GM23248 (cell line): ENCODE measurements around the gene NSMF. TPM values are rescaled to one million over a fixed set of nuclear protein-coding genes. Genes with fewer than 3 reads are reported as not detected.

Experiments used
- DNase-seq: peaks from one replicate; pipeline ENCODE4 v3.0.0-alpha.2; 2015
- H2AFZ ChIP-seq: fragments of 200-600 bp; sonication (generic); 2 replicates; pipeline ENCODE4 v1.6.1; 2016; ENCODE audit warnings: antibody characterized with exemption
- H3F3A ChIP-seq: fragments of 200-600 bp; sonication (generic); 2 replicates; pipeline ENCODE4 v1.6.1; 2016; ENCODE audit warnings: mild to moderate bottlenecking, antibody characterized with exemption, mixed run types; ENCODE audit not compliant: insufficient read depth
- H3K27ac ChIP-seq: fragments of 200-600 bp; sonication (generic); 2 replicates; pipeline ENCODE4 v1.5.1; 2016; ENCODE audit warnings: mild to moderate bottlenecking
- H3K27me3 ChIP-seq: fragments of 200-600 bp; sonication (generic); replicated peaks from 2 replicates; pipeline ENCODE4 v1.6.1; 2016; ENCODE audit warnings: mild to moderate bottlenecking; ENCODE audit not compliant: insufficient read depth
- H3K36me3 ChIP-seq: fragments of 200-600 bp; sonication (generic); 2 replicates; pipeline ENCODE4 v1.6.1; 2016; ENCODE audit warnings: low read depth, mild to moderate bottlenecking
- H3K4me1 ChIP-seq: fragments of 200-600 bp; sonication (generic); 2 replicates; pipeline ENCODE4 v1.6.1; 2016; ENCODE audit warnings: mild to moderate bottlenecking; ENCODE audit not compliant: insufficient read depth
- H3K4me2 ChIP-seq: fragments of 200-600 bp; sonication (generic); one replicate; pipeline ENCODE4 v1.6.1; 2016; ENCODE audit warnings: mild to moderate bottlenecking; ENCODE audit not compliant: unreplicated experiment
- H3K4me3 ChIP-seq: fragments of 200-600 bp; sonication (generic); 2 replicates; pipeline ENCODE4 v1.5.1; 2016; ENCODE audit warnings: mild to moderate bottlenecking
- H3K79me2 ChIP-seq: fragments of 200-600 bp; sonication (generic); 2 replicates; pipeline ENCODE4 v1.6.1; 2016; ENCODE audit warnings: mild to moderate bottlenecking; ENCODE audit not compliant: insufficient read depth
- H3K9ac ChIP-seq: fragments of 200-600 bp; sonication (generic); 2 replicates; pipeline ENCODE4 v1.6.1; 2016; ENCODE audit warnings: mild to moderate bottlenecking
- H3K9me2 ChIP-seq: fragments of 200-600 bp; sonication (generic); 2 replicates; pipeline ENCODE4 v1.6.1; 2016; ENCODE audit warnings: mixed run types, mild to moderate bottlenecking, moderate library complexity; ENCODE audit not compliant: insufficient read depth
- H3K9me3 ChIP-seq: fragments of 200-600 bp; sonication (generic); one replicate; pipeline ENCODE4 v1.6.1; 2017; ENCODE audit warnings: low read depth
- H4K20me1 ChIP-seq: fragments of 200-600 bp; sonication (generic); 2 replicates; pipeline ENCODE4 v1.6.0; 2016; ENCODE audit not compliant: insufficient read depth
- EZH2 ChIP-seq: fragments of 200-600 bp; sonication (generic); IDR thresholded peaks from 2 replicates; pipeline ENCODE4 v1.6.1; 2018; ENCODE audit warnings: antibody characterized with exemption, mild to moderate bottlenecking; ENCODE audit not compliant: insufficient read depth, poor library complexity, severe bottlenecking
- EZH2phosphoT487 ChIP-seq: fragments of 200-600 bp; sonication (generic); IDR thresholded peaks from 2 replicates; pipeline ENCODE4 v1.6.1; 2018; ENCODE audit warnings: antibody characterized with exemption, moderate library complexity, mild to moderate bottlenecking, low read depth; ENCODE audit not compliant: insufficient read depth
- whole genome bisulfite sequencing, 2 experiments: methylation state at CpG; one replicate each; pipeline ENCODE4 v1.1.6; 2015 to 2017; ENCODE audit warnings: low lambda C conversion rate in 2 of 2, low coverage in 1 of 2; ENCODE audit errors: missing lambda C conversion rate in 2 of 2; 5-methylcytosine and 5-hydroxymethylcytosine counted together
- in situ Hi-C: fragments of 300-500 bp; cut with MboI; formaldehyde crosslinking; loops from 2 replicates; pipeline ENCODE4 v1.15.0; 2020
- polyA plus RNA-seq: library from polyadenylated mRNA; unstranded; fragments of >200 nt; fragmentation: Nextera tagmentation; extraction: Ambion mirVana; gene quantifications from 2 replicates; pipeline ENCODE4 v1.2.1, GENCODE V29; 2016
- total RNA-seq: library from RNA; depleted of rRNA; stranded (reverse); fragments of >200 nt; shearing (Covaris generic); gene quantifications from 2 replicates; pipeline ENCODE4 v1.2.3, GENCODE V29; 2014

The NSMF gene
- total and polyA plus RNA-seq, 2 experiments from 2014 or later, result 13.5 to 29.1 TPM

DNA sequence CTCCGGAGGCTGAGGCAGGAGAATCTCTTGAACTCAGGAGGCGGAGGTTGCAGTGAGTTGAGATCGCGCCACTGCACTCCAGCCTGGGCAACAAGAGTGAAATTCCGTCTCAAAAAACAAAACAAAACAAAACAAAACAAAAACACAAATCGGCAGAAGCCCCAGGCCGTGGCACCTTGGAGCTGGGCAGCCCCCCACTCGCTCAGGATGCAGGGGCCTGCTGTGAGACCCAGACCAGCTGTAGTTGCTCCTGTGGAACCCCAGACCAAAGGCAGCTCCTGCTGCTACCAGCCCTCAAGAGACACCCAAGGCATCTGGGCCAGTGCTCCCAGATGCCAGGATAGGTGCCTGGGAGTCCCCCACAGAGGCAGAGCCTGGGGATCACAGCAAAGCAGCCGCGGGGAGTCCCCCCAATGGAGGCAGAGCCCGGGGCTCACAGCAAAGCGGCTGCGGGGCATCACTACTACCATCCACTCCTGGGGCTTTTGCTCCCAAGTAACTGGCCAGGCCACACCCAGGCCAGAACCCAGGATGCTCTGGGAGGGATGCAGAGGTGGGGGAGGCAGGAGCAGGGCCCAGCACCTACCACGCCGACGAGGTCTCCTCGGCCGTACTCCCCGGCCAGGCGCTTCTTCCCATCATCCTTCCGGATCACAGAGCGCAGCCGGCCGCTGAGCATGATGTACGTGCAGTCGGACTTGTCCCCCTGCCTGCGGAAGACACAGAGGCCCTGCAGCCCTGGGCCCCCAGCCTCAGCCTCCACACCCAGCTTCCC is 37.7 kb upstream of the NSMF start:
- H3K27me3 ChIP-seq, result no peaks in the 10 kb centered on the region
- H4K20me1 ChIP-seq, result no peaks in the 10 kb centered on the region
- WGBS, 2 experiments, result 91 to 93% methylated on average over 26 to 27 of the region's 27 CpGs
- in situ Hi-C loops, result no loop called here
- TF ChIP-seq EZH2phosphoT487 (no peak), EZH2 (no peak)
- no peak for DNase-seq
- H3F3A ChIP-seq, result no peaks in the 10 kb centered on the region
- H3K79me2 ChIP-seq, result no peaks in the 10 kb centered on the region
- no peak overlapping the region for H3K4me3 ChIP-seq
- H3K9ac ChIP-seq, result no peak overlapping the region
- no peak overlapping the region for H3K27ac ChIP-seq
- H3K4me1 ChIP-seq, result no peaks in the 10 kb centered on the region
- H3K36me3 ChIP-seq, result no peaks in the 10 kb centered on the region
- H3K9me2 ChIP-seq, result no peaks in the 10 kb centered on the region
- H3K4me2 ChIP-seq, result no peak overlapping the region
- H3K9me3 ChIP-seq, result no peaks in the 10 kb centered on the region
- no peak overlapping the region for H2AFZ ChIP-seq

DNA sequence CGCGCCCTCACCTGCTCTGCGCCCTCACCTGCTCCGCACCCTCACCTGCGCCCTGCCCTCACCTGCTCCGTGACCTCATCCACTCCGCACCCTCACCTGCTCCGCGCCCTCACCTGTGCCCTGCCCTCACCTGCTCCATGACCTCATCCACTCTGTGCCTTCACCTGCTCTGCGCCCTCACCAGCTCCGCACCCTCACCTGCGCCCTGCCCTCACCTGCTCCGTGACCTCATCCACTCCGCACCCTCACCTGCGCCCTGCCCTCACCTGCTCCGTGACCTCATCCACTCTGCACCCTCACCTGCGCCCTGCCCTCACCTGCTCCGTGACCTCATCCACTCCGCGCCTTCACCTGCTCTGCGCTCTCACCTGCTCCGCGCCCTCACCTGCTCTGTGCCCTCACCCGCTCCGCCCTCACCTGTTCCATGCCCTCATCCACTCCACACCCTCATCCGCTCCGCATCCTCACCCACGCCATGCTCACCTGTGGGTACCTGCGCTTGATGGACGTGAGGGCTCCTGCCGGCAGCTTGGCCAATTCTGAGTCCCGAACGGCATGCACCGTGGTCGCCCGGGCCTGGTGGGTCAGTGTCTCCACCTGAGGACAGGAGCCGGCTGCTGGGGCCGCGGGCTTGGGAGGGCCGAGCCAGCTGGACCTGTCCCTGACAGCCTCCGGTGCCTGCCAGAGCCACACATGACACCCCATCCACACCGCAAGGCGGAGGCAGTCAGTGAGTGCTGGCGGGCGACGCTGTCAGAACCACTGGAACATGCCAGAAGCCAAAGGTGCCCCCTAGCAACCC is 35.6 kb upstream of the NSMF start:
- Histone ChIP-seq H3K9me2 (no peaks in the 10 kb centered on the region), H3F3A (no peaks in the 10 kb centered on the region), H3K27ac (no peak overlapping the region), H3K4me1 (no peaks in the 10 kb centered on the region), H3K9me3 (no peaks in the 10 kb centered on the region), H3K9ac (no peak overlapping the region), H3K36me3 (no peaks in the 10 kb centered on the region), H4K20me1 (no peaks in the 10 kb centered on the region), H2AFZ (no peak overlapping the region), H3K4me2 (no peak overlapping the region), H3K79me2 (no peaks in the 10 kb centered on the region), H3K4me3 (no peak overlapping the region), H3K27me3 (no peaks in the 10 kb centered on the region)
- WGBS, 2 experiments, result 89 to 90% methylated on average over 28 to 46 of the region's 46 CpGs
- no peak for TF ChIP-seq EZH2phosphoT487
- TF ChIP-seq EZH2, result no peak
- in situ Hi-C loops, result no loop called here
- no peak for DNase-seq

DNA sequence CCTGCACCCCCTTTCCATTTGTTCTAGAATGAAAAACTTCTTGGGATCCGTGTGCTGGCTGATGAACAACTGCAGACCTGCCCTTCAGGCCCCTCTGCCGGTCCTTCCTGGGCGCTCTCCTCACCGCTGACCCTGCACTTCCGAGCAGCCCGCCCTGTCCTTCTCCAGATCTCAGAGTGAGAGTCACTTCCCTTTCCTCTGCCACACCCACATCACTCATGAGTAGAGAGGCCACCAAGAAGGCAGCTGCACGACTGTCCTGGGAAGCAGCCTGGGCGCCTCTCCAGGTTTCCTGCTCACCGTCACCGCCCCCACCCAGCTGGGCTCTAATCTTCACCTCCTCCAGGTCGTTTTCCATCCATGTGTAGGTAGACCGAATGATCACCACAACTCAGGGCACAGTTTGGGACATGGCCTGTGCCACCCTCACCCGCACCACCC is 35.0 kb upstream of the NSMF start:
- TF ChIP-seq EZH2 (no peak), EZH2phosphoT487 (no peak)
- no peak for DNase-seq
- in situ Hi-C loops, result no loop called here
- no peaks in the 10 kb centered on the region for H3K79me2 ChIP-seq
- H3K36me3 ChIP-seq, result no peaks in the 10 kb centered on the region
- no peaks in the 10 kb centered on the region for H3K9me3 ChIP-seq
- H3K4me2 ChIP-seq, result no peak overlapping the region
- no peaks in the 10 kb centered on the region for H3K27me3 ChIP-seq
- no peak overlapping the region for H2AFZ ChIP-seq
- H3F3A ChIP-seq, result no peaks in the 10 kb centered on the region
- no peak overlapping the region for H3K27ac ChIP-seq
- H3K4me3 ChIP-seq, result no peak overlapping the region
- H3K9ac ChIP-seq, result no peak overlapping the region
- WGBS, 2 experiments, result 80 to 89% methylated on average over 11 to 13 of the region's 13 CpGs
- no peaks in the 10 kb centered on the region for H3K9me2 ChIP-seq
- H4K20me1 ChIP-seq, result no peaks in the 10 kb centered on the region
- H3K4me1 ChIP-seq, result no peaks in the 10 kb centered on the region

DNA sequence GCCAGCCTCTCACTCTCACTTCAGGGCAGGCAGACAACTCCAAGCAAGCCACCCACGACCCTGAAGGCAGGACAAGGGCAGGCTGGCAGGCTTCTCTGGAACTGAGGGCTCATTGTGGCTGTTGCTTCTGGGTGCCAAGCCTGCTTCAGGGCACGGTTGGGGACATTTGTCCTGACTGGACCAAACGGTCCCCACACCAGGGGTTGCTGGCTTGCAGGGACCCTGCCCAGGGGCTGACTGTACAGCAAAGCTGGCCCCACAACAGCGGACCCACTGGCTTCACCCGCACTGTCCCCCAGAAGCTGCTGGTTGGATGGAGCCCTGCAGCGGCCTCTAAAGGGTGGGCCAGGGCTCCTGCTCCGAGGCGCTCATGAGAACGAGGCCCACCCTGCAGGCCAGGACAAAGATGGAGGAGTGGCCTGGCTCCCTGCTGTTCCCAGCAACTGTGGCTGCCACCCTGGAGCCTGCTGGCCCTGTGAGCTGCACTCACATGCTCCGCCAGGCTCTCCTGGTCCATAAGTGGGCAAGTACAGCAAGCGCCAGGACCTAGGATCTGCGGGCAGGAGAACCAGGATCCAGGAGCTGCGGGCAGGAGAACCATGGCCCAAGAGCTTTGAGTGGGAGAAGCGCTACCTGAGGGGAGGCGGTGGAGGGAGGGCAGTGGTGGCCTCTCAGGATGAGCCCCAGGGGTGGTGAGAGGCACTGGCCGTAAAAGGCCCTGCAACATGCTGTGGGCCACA is 34.4 kb upstream of the NSMF start:
- no peak overlapping the region for H3K9ac ChIP-seq
- no peak overlapping the region for H3K27ac ChIP-seq
- no peaks in the 10 kb centered on the region for H3K4me1 ChIP-seq
- H3F3A ChIP-seq, result no peaks in the 10 kb centered on the region
- no peak overlapping the region for H3K4me3 ChIP-seq
- no peak overlapping the region for H2AFZ ChIP-seq
- in situ Hi-C loops, result no loop called here
- no peak for DNase-seq
- no peaks in the 10 kb centered on the region for H4K20me1 ChIP-seq
- TF ChIP-seq EZH2 (no peak), EZH2phosphoT487 (no peak)
- no peaks in the 10 kb centered on the region for H3K36me3 ChIP-seq
- H3K79me2 ChIP-seq, result no peaks in the 10 kb centered on the region
- 91 to 95% methylated on average over 15 to 16 of the region's 16 CpGs for whole genome bisulfite sequencing, 2 experiments
- no peaks in the 10 kb centered on the region for H3K9me2 ChIP-seq
- no peaks in the 10 kb centered on the region for H3K27me3 ChIP-seq
- H3K4me2 ChIP-seq, result no peak overlapping the region
- H3K9me3 ChIP-seq, result no peaks in the 10 kb centered on the region
